ENCODE data around the gene RAP1GAP.

Gene RAP1GAP

DNA sequence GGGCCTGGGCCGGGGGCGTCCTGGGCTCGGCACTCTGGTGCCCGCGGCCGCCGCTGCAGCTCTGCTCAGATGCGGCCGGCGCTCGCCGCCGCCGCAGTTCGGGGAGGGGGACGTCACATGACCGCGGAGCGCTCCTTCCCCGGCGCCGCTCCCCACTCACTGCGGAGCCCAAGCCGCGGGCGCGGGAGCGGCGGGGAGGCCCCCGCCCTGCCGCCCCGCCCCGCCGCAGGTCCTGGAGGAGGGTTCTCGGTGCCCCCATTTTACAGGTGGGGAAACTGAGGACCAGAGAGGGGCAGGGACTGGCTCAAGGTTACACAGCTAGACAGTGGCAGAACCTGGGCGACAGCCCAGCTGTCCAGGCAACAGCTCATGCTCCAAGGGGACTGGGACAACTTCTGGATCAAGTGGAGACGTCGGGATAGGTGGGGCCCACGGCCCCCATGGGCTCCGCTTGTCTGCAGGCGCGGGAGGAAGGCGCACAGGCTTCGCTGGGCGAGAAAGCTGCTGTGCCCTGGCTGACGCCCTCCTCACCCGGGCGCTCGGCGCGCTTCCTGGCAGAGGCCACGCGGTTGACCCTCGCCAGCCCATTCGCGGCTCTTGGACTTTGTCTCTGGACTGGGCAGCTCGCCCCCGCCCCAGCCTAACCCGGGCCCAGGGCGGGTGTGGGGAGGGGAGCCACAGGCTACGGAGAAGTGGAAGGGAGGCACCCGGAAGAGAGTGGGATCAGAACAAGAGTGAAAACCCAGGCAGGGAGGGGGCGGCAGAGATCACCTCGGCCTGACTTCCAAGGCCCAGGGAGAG is at the start of gene RAP1GAP:
RAP1GAP (minus strand) TSS at position 100 of the 801 bp plus-strand sequence. CDS start 49,325 bp downstream, outside the sequence.
- no peak for DNase-seq (ENCODE audit: low read depth)

GRCh38 chr1:21716169-21716568 is 47.0 kb upstream of the RAP1GAP start:
- no peak for DNase-seq (ENCODE audit: low read depth)

DNA sequence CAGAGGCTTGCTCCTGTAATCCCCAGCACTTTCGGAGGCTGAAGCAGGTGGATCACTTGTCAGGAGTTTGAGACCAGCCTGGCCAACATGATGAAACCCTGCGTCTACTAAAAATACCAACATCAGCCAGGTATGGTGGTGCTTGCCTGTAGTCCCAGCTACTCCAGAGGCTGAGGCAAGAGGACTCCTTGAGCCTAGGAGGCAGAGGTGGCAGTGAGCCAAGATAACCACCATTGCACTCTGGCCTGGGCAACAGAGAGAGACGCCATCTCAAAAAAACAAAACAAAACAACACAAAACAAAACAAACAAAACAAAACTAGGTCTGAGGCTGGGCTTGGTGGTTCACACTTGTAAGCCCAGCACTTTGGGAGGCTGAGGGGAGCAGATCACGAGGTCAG is 38.7 kb upstream of the RAP1GAP start:
- no peak for DNase-seq (ENCODE audit: low read depth)

- DNase-seq (ENCODE audit: low read depth), result no peak
Observed at GRCh38 chr1:21707086-21707840, 38.1 kb upstream of the RAP1GAP start.

DNA sequence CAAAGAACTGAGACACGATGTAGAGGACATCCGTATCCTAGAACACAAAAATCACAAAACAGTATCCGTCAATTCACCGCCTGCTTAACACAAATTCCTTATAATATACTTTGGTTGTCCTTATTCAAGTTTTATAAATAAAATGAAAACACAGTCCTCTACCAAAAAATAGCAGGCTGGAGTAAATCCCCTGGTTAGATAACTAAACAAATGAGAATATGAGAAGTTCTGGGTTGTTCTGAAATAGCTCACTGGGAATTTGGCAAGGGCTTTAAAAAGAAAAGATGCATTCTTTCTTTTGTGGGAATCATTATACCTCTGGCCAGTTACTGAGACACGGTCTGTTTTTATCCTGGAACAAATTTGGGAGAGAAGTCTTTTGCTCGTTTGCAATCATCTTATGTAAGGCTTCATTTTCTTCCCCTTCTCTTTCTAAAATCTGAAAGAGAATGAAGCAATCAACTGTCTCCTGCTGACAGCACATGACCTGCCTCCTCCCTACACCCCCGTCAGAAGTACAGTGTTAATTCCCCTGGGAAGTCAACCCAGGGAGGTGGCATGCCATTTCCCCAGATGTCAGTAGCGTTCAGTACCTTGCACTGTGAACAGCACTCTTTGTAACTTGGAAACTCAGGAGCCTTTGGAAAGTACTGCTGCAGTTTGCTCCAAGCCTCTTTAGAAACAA is 37.1 kb upstream of the RAP1GAP start:
- no peak for DNase-seq (ENCODE audit: low read depth)

- DNase-seq (ENCODE audit: low read depth), result no peak
Observed at GRCh38 chr1:21705303-21705980, 36.3 kb upstream of the RAP1GAP start.

GRCh38 chr1:21704145-21704544 is 35.0 kb upstream of the RAP1GAP start:
- no peak for DNase-seq (ENCODE audit: low read depth)

GRCh38 chr1:21703318-21703963 is 34.3 kb upstream of the RAP1GAP start:
- no peak for DNase-seq (ENCODE audit: low read depth)

GRCh38 chr1:21702780-21703179 is 33.6 kb upstream of the RAP1GAP start:
- DNase-seq (ENCODE audit: low read depth), result no peak

DNA sequence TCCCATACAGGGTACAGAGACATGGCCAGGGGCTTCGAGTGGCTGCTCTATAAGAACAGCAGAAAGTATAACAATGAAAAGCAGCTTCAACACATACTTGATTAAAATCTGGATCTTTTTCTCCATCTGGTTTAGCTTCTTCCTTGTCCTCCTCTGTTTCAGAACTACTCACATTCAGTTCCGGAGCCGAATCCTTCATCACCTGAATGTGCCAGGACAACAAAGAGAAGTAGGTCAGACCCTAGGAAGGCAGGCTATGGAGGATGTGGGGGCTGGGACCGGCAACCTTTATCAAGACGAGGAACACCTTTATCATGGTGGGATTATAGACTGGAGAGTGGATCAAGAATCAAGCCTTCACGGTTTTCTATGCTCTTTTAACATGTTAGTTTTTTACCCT is 32.2 kb upstream of the RAP1GAP start:
- no peak for DNase-seq (ENCODE audit: low read depth)

DNA sequence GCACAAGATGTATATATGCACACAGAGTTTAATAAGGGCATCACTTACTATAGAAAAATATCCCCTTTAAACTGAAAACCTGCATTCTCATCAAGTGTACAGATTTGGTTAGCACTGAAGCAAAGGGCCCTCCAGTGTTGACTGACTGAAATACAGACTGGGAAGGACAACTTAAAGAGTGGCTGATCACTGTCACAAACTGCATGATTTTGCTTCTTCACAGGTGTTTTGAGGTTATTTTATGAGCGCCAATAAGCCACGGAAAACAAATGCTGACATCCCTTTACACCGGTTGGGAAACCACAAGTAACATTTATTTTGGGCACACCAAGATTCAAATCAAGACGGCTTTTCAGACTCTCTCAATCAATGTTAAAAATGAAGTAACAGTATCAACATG is 30.9 kb upstream of the RAP1GAP start:
- no peak for DNase-seq (ENCODE audit: low read depth)

DNA sequence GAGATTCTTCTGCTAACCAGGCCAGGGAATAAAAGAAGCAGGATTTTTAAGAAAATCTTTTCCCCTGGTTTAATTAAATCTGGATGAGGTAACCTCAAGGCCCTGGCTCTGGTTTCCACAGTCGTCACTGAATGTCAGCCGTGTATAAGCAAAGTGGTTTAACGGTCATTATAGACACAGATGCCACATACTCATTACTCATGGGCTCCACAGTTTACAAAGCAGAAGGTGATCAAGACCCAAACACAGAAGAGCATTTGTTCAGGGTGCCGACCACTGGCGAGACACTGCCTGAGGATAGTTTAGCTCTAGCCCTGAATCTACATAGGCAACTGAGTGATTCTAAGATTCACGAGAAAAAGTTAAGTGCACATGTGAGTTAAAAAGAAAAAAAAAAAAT is 27.8 kb upstream of the RAP1GAP start:
- DNase-seq (ENCODE audit: low read depth), result no peak

- DNase-seq (ENCODE audit: low read depth), result no peak
Observed at GRCh38 chr1:21693732-21694131, 24.6 kb upstream of the RAP1GAP start.

- DNase-seq (ENCODE audit: low read depth), result no peak
Observed at GRCh38 chr1:21691739-21692138, 22.6 kb upstream of the RAP1GAP start.

DNA sequence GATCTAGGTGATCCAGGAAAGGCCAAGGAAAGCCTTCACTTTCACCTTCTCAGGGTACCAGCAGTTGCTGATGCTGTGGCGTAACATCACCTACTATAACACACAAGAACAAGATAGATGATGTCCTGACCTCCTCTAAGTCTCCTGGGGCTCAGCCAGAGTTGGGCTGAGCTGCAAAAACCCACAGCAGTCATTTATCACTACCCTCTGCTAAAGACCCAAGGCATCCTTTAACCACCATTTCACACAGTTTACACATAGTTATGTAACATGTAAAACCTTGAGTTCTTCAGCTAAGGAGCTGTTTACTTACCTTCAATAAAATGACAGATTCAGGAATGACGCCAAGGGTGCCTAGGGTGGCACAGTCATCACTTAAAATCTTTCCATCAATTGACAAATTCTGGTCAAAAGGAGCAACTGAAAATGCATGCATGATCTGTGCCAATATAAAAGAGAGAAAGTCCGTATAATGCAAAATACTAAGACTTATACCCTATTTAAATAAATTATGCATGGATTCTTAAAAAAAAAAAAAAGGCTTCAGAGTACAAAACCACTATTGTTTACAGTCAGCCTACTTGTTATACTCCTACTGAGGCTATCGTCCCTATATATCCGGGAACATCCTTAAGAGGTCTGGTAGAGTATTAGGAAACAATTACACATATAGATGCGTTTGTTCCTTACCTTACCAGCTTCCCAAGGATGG is 20.7 kb upstream of the RAP1GAP start:
- DNase-seq (ENCODE audit: low read depth), result no peak

DNA sequence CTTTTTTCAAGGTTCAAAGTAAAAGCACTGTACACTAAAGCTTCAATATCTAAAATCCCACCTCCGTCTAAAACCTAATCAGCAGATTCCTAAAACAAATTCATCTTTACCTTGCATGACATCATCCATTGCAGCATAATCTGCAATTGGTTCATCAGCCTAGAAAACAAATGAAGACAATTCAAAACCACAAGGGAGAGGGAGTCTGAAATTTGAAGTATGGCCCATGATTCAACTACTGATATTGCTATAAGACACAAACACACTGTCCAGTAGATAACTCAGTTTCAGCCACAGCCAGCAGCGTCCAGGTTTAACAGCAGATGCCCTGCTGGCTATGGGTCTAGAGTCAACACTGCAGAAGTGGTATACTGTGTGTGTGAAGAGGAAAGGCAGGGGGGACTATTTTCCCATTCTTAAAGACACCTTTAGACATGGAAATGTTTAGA is 17.9 kb upstream of the RAP1GAP start:
- no peak for DNase-seq (ENCODE audit: low read depth)

DNA sequence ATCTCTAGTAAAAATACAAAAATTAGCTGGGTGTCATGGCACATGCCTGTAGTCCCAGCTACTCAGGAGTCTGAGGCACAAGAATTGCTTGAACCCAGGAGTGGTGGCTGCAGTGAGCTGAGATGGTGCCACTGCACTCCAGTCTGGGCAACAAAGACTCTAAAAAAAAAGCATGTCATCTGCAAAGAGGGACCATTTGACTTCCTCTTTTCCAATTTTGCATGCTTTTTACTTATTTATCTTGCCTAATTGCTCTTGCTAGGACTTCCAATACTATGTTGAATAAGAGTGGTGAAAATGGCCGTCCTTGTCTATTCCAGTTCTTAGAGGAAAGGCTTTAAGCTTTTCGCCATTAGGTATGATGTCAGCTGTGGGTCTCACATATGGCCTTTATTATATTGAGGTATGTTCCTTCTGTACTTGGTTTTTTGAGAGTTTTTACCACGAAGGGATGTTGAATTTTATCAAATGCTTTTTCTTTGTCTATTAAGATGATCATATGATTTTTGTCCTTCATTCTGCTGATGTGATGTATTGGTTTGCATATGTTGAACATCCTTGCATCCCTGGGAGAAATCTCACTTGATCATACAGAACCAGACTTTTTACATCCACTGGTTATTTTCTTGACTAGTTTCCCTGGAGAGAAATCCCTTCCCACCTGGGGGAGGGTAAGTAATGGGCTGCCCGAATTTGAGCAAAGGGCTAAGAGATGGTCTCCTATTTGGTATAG is 17.0 kb upstream of the RAP1GAP start:
- no peak for DNase-seq (ENCODE audit: low read depth)

GRCh38 chr1:21681426-21681825 is 12.3 kb upstream of the RAP1GAP start:
- no peak for DNase-seq (ENCODE audit: low read depth)

DNA sequence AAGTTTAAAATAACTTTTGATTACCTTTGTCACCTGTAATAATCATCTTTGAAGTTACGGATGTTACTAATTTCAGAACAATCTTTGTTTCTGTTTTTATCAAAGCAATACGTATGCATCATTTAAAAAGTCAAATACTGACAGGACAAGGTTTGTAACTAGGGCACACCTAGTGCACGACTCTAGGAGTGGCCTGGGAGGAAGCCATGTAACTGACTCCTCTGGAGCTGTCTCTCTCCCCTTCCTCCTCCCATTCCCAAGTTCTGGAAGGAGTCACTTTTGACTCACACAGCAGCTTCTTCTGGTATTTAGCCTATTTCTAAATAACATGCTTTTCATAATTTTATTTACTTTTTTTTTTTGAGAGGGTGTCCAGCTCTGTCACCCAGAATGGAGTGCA is 11.8 kb upstream of the RAP1GAP start:
- DNase-seq (ENCODE audit: low read depth), result no peak

DNA sequence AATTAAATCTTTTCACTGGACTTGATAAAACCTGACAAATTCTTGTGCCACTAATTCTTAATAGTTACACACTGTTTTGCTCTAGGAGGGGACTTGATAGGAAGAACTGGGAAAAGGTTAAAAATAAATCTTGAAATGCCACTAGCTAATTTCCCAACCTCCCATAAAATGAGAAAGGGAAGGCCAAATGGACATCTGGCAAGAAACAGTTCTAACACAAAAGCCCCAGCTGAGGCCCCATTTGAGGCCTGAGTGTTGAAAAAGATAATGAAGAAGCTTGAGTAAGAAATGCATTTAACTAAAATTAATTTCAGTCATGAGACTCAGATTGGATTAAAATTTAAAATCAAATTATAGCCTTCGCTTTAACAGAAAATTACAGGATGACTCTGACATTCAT is 11.2 kb upstream of the RAP1GAP start:
- no peak for DNase-seq (ENCODE audit: low read depth)

All from activated T-cell treated with anti-CD3 and anti-CD28 coated beads for 48 hours (primary cell).